GM18861 (cell line): ENCODE measurements around the gene CABP7.

Source experiments
- ATAC-seq: cut with Tn5 transposase; IDR thresholded peaks from one replicate; pipeline ENCODE4 v1.9.1; 2021; ENCODE audit not compliant: unreplicated experiment

CABP7 gene

DNA sequence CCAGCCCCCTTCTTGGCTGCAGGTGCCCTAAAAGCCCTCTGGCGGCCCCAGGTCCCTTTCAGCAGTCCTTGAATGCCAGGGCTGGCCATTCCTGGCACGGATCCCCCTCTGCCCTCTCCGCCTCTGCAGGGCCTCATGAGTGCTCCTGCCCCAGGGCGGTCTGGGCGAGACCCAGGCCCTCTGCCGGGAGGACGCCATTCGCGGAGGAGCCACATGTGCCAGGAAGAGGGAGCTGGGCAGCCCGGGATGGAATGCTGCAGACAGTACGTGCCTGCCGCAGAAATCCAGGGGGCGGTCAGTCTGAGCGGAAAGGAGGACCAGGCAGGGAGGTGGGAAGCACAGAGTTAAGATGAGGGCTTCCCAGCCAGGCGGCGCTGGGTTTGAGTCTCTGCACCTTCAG lies 2.8 kb downstream of the CABP7 start:
- ATAC-seq = no peak

DNA sequence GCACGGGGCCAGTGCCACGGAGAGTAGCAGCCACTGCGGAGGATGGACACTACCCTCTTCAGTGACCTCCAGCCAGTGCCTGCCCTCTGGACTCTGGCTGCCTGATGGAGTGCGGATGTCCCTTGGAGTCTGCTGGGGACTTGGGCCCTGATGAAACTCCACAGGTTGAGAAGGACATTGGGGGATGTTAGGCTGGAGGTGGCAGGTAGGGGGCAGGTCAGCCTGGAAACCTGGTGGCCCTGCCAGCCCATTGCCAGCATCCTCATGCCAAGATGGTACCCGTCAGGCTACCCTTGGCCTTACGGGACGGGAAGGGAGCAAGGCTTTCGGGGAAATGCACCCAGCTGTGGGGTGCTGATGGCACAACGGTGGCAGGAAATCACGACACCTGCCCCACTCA lies 4.0 kb downstream of the CABP7 start:
- ATAC-seq = no peak

DNA sequence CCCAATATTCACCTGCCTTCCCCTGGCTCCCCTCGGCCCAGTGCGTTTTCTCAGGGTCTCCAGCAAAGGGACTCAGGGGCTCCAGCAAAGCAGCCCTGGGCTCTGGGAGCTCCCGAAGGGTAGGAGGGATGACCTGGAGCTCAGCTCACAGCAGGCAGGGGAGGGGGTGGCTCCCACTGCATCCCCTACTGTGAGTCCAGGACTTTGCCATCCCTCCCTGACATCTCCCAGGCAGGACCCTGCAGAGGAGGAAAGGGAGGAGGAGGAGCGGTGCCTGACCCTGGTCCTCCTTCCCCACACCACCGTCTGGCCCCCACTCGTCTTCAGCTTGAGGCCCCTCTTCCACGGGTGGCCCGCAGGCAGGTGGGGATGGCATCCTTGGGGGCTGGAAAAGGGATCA lies 5.0 kb downstream of the CABP7 start:
- ATAC-seq = no peak

- ATAC-seq = no peak
These were observed 6.3 kb downstream of the CABP7 start for GRCh38 chr22:29726106-29726505.

DNA sequence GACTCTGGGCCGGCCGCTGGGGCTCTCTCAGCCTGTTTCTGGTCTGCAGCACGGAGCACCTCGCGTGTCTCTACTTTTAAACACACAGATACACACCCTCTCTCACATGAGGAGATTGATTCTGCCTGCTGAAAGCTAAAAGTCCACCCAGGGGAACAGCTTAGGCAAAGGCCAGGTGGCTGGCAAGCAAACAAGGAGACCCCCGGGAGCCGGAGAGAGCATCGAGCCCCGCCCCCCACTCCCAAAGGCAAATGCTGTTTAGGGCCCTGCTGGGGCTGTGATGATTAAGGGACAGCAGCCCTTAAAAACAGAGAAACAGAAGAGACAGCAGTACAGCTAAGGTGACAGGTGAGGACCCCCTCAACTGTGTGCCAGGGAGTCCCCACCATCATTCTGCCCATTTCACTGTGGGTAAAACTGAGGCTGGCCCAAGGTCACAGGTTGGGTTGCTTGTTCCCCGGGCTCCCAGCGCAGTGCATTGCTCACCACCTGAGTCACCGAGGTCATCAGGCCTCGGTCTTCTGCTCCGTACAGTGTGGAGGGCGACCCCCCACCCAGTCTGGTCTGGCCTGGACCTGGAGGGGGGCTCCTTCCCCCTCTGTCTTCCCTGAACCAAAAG lies 6.8 kb downstream of the CABP7 start:
- no peak for ATAC-seq

- no peak for ATAC-seq
These were observed 7.3 kb downstream of the CABP7 start for GRCh38 chr22:29727131-29727523.

GRCh38 chr22:29729161-29729560 lies 9.4 kb downstream of the CABP7 start:
- no peak for ATAC-seq

GRCh38 chr22:29731058-29731850 lies 11.5 kb downstream of the CABP7 start:
- ATAC-seq = no peak

DNA sequence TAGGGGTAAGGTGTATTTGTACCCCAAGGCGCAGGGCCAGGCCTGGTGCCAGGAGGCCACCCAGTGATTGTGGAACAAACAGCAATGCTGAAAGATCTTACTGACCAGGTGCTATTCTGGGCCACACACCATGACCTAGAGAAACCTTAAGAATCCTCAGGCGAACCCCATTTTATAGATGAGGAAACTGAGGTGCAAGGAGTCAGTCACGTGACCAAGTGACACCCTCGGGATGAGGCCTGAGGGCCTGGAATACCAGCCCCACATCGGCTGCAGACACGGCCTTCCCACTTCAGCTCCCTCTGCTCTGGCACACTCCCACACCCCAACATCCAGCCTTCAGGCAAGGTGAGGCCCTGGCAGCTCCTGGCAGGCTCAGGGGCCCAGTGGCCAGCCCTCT lies 13.1 kb downstream of the CABP7 start:
- no peak for ATAC-seq

DNA sequence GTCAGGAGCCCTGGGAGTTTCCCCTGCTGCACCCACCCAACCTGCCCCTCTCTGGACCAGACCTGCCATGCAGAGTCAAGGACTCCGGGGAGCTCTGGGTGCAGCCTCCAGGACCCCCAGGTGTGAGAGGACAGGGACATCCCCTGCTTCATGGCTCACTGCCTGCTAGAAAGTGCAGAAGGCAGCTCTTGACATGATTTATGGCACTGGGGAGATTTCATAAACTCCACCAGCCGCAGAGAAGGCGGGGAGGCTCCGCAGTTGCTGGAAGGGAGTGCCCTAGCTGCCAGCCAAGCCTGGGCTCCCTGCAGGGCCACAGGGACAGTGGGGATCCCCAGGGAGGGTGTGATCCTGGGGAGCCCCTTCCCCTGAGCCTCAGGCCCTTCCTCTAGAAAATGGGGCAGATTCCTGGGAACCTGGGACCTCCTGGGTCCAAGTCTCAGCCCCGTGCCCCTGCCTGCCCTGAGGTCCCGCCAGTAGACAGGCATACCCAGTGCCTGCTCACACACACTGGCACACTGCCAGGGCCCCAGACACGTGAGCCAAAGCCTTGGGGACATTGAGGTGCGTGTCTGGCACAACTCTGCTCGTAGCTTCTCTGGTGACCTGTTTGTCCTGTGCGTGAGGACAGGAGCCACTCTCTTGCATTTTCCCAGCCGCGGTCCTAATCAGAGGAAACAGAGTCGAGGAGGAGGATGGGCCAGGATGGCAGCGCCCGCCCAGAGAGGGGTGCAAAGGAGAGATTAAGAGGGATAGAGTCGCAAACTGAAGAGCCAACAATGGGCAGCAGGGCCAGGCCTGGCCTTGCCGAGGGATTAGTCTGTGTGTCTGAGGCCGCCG lies 13.8 kb downstream of the CABP7 start:
- ATAC-seq = no peak

DNA sequence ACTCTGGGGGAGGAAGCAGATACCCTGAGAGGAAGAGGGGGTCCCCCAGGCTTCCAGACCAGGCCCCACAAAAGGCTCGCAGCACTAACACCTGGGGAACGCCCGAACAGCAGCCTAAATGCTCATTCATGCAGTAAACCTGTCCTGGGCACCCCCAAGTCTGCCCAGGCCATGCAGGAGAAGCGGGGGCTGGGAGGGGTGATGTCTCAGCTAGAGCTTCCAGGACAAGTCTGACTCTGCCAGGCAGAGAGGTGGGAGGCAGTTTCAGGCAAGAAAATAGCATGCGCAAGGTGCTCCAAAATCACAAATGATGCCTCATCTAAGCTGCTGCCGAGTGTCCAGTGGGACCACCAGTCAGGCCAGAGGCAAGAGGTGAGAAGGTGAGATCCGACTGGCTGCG lies 14.6 kb downstream of the CABP7 start:
- ATAC-seq = no peak

- no peak for ATAC-seq
These were observed 15.0 kb downstream of the CABP7 start for GRCh38 chr22:29734838-29735237.

GRCh38 chr22:29735416-29735815 lies 15.6 kb downstream of the CABP7 start:
- ATAC-seq = no peak

- ATAC-seq = no peak
These were observed 17.7 kb downstream of the CABP7 start for GRCh38 chr22:29737251-29738117.

DNA sequence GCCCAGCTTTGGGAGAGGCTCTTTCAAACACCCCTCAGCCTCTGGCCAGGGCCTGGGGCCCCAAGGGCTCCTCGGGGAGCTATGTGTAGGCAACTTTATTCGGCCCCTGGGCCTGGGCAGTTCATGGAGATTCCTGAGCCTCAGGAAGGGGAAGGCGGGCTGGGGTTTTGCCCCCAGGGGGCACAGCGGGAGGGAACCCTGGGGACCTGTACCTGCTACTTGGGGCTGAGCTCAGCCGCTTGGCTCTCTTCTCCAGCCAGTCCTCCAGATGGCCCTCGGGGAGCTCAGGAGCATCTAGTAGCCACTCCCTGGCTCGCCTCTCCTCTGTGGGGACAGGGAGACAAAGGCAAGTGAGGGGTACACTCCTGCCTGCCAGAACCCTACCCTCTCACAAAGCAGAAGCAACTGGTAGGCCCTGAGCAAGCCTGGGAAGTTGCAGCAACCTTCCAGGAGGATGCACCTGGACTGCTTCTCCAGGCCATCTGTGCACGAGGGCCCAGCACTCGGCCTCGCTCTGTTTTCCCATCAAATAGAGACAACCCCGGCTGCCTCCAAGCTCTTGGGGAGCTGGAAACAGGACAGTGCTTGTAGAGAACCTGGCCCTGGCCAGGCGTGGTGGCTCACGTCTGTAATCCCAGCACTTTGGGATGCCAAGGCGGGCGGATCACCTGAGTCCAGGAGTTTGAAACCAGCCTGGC lies 18.5 kb downstream of the CABP7 start:
- ATAC-seq = no peak

DNA sequence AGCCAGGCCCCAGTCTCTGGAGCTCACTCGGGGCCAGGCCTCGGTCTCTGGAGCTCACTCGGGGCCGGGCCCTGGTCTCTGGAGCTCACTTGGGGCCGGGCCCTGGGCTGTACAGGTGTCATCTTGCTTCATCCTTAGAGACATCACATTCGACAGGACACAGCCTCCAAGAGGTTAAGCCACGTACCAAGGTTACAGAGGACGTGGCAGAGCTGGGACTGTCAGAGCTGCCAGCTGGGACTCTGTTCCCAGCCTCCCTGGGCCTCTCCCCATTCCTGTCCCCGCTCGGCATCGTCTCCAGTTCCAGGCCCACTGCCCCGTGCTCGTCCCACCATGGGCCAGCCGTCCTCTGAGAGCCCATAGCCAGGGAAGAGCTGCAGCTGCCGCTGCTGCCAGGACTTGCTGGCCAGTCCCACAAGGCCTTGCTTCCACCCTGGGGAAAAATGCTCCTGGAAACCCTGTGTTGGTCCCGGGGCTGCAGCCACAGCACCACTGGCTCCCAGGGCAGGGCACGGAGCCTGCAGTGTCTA lies 19.6 kb downstream of the CABP7 start:
- no peak for ATAC-seq

- ATAC-seq = no peak
These were observed 20.4 kb downstream of the CABP7 start for GRCh38 chr22:29740216-29740615.

GRCh38 chr22:29741926-29742325 lies 22.1 kb downstream of the CABP7 start:
- ATAC-seq = no peak

- no peak for ATAC-seq
These were observed 22.5 kb downstream of the CABP7 start for GRCh38 chr22:29742326-29742725.

DNA sequence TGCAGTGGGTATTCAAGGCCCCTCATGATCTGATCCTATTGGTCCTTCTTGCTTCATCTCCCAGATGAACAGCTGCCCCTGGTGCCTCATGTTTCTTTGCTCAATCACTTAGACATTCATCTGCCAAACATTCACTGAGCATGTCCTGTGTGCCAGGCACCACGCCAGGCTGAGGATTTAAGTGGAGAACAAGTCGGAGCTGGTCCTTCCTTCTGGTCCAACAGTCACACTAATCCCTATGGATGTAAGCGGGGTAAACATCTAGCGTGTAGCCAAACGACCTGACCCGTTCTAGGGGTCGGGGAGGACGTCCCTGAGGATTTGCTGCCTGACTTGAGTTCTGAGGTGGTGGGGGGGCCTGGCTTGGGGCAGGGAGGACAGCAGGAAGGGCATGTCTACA lies 25.1 kb downstream of the CABP7 start:
- ATAC-seq = no peak
